SK-N-SH (cell line): ENCODE measurements around the gene MAML3.

Experiments used
- CHD2 ChIP-seq: fragments of 150-350 bp; IDR thresholded peaks from 2 replicates; pipeline ENCODE4 v1.6.1; 2018; ENCODE audit warnings: low read length; ENCODE audit not compliant: partially characterized antibody
- CTCF ChIP-seq: fragments of 200-600 bp; sonication (generic); IDR thresholded peaks from 2 replicates; pipeline ENCODE4 v1.6.1; 2017; ENCODE audit warnings: antibody characterized with exemption, mild to moderate bottlenecking, moderate library complexity
- EZH2phosphoT487 ChIP-seq: fragments of 200-600 bp; sonication (generic); IDR thresholded peaks from 2 replicates; pipeline ENCODE4 v1.6.1; 2017; ENCODE audit warnings: low read depth, mixed run types, mild to moderate bottlenecking, antibody characterized with exemption, moderate library complexity, borderline replicate concordance
- FOSL2 ChIP-seq: IDR thresholded peaks from 2 replicates; pipeline ENCODE4 v1.4.0; 2012; ENCODE audit warnings: low read depth, mild to moderate bottlenecking, moderate library complexity, borderline replicate concordance
- GABPA ChIP-seq: IDR thresholded peaks from 2 replicates; pipeline ENCODE4 v1.4.0; 2012; ENCODE audit warnings: low read depth, mild to moderate bottlenecking
- JUND ChIP-seq: IDR thresholded peaks from 2 replicates; pipeline ENCODE4 v1.4.0; 2012
- NRF1 ChIP-seq: IDR thresholded peaks from 2 replicates; pipeline ENCODE4 v1.6.1; 2012; ENCODE audit warnings: low read depth, mild to moderate bottlenecking, low read length
- RAD21 ChIP-seq: IDR thresholded peaks from 2 replicates; pipeline ENCODE4 v1.6.1; 2012; ENCODE audit warnings: mild to moderate bottlenecking, low read length
- RCOR1 ChIP-seq: fragments of 150-350 bp; IDR thresholded peaks from 2 replicates; pipeline ENCODE4 v1.6.1; 2017; ENCODE audit warnings: antibody characterized with exemption, low read length
- TCF12 ChIP-seq: IDR thresholded peaks from 2 replicates; pipeline ENCODE4 v1.4.0; 2012

- no peak for TF ChIP-seq CTCF
- no peak for TF ChIP-seq RCOR1
- TF ChIP-seq RAD21, result no peak; the same call in 1 of the 2 replicates
- TF ChIP-seq GABPA, result no peak
- TF ChIP-seq CHD2, result no peak
- no peak for TF ChIP-seq TCF12
- TF ChIP-seq JUND, result no peak
- no peak for TF ChIP-seq EZH2phosphoT487
- TF ChIP-seq NRF1, result no peak
- TF ChIP-seq FOSL2, result no peak
Observed at GRCh38 chr4:139773560-139774318, 380.2 kb downstream of the MAML3 start.
